Measurements from ENCODE around the gene CAMK1D.

Gene CAMK1D

DNA sequence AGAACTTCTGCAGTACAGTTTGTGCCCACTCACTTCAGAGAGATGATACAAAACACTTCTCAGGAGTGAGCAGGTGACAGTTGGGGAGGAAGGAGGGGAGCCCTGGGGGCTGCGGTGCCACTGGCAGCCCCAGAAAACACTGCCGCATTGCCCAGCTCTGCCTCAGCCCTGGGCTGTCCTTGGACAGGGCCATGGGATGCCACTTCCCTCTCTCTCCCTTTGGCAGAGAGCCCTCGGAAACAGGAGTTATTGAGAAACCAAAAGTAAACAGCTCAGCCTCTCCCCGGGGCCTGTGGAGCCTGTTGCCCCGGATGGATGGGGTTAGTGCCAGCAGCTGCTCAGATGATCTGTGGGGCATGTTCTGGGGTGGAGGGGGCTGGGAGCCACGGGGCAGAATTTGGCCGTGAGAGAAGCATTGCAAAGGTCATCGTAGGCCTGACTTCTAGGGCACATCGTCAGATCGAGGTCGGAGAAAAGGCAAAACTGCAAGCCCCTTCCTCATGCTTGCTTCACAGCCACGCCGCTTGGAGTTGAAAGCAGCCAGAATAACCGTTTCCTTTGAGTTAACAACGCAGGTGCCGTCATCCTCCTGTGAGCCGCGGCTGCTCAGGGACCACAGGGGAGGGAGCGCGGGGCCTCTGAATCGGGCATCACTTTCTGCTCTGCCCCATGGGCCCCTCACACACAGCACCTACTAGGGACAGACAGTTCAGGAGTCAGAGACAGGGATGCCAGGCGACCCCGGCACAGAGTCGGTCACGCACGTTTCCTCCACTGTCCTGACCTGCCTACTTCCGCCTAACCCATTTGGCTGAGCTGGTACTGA lies 256.4 kb downstream of the CAMK1D start:
- DNase-seq = peak; percentile 69

DNA sequence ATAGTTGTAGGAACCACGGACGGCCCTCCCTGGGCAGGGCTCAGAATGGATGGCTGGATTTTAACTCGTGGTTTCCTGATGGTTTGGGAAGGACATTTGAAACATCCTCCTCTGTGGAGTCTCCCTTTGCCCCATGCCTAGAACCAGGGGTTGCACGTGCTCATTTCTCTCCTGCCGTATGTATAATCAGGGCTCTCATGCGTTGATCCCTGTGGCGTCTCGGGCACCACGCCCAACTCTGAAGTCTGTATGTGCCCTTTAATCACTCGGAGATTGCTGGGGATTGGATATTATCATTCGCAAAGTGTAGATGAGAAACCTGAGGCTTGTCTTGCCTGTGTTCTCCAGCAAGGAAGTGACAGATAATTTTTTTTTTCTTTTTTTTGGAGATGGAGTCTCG lies 257.1 kb downstream of the CAMK1D start:
- DNase-seq = peak; percentile 78

DNA sequence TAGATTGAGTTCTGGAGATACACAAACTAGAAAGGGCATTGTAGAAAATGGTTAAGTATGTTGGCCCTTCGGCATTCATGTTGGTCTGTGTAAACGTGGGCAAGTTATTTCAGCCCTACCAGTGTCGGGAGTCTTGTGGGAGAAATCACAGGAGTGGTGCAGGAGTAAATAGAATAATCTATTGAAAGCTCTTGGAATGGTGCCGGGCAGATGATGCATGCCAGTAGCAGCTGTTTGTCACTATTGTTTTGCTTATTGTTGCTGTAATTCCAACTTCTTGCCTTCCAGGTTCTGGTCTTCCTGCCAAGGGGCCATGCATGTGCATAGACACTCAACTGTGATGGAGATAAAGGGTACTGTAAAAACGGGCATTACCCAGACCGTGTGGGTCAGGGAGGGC lies 259.4 kb downstream of the CAMK1D start:
- peak; percentile 19 for DNase-seq

DNA sequence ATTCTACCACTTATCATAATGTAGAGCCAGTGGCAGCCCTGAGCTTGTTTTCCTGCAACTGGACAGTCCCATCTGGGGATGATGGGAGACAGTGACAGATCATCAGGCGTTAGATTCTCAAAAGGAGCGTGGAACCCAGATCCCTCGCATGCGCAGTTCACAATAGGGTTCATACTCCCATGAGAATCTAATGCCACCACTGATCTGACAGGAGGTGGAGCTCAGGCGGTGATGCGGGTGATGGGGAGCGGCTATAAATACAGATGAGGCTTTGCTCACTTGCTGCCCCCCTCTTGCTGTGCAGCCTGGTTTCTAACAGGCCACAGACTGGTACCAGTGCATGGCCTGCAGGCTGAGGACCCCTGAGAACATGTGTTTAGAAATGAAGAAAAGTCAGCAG lies 260.1 kb downstream of the CAMK1D start:
- DNase-seq = no peak

DNA sequence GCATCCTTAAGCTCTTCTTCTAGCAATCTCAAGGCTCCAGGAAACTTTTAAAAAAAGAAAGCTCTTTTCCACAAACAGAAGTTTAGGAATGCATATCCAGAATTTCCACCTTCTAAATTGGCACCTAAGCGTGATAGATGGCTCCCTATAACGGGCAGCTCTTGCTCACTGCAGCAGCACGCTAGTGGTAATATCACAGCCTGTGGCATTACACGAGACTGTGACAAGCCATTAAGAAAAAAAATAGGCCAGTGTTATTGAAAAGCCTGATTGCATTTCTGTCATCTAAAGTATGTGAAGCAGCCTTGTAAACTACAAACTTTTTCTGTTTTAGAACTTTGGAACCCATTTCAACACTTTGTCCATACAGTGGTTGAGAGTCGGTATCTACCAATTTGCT lies 263.8 kb downstream of the CAMK1D start:
- no peak for DNase-seq

DNA sequence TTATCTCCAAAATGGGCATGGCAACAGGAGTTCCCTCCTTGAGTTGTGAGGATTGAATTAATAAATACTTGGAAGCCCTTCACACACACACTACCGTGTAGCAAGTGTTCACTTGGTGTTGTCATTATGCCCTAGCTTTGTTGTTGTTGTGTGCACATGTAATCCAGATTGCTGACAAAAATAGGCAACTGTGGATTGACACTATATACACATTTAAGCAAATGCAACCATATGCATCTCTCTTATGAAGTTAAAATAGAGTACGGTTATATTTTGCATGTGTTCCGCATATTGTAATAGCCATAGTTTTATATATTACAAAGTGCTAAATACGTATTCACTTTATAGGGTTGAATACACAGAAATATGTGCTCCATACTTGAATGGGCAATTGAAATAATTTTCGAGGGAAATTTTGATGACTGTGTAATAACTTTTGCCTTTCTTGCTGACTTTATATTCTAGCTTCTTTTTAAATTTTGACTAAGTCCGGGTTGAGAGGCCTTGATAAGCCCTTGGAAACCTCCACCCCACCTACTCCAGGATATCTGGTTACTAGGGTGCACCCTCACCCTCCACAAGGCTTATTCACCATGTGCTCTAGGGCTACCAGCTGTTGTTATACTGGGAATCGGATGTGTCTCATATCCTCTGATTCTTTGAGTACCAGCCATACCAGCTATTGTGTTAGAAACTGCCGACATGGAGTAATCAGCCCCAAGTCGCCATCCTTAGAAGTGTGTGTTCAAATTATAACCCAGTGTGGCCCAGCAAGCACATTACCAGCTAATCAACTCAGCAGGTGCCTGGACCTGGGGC lies 265.0 kb downstream of the CAMK1D start:
- no peak for DNase-seq

DNA sequence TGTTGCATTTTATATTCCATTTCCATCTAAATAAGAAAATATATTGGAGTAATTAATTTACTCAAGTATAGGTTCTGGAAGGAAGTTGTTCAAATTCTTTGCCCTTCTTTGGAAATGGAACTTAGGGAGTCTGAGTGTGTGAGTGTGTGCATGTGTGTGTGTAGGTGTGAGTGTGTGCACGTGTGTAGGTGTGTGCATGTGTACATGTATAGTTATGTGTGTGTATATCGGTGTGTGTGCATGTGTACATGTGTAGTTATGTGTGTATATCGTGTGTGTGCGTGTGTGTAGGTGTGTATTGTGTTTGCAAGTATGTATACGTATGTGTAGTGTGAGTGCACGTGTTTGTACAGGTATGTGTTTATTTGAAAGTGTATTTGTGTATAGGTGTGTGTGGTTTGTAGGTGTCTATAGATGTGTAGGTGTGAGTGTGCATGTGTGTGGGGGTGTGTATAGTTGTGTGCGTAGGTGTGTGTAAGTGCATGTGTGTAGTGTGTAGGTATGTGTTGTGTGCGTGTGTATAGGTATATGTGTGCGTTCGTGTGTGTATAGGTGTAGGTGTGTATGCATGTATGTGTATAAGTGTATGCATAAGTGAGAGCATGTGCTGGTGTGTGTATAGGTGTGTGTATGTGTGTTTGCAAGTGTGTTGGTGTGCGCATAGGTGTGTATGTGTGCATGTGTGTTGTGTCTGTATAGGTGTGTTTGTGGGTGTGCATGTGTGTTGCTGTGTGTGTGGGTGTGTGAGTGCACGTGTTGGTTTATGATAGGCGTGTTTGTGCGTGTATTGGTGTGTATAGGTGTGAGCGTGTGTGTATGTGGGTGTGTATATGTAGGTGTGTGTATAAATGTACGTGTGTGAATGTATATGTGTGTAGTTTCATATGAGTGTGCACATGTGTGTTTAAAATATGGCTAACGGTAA lies 266.2 kb downstream of the CAMK1D start:
- DNase-seq = no peak

DNA sequence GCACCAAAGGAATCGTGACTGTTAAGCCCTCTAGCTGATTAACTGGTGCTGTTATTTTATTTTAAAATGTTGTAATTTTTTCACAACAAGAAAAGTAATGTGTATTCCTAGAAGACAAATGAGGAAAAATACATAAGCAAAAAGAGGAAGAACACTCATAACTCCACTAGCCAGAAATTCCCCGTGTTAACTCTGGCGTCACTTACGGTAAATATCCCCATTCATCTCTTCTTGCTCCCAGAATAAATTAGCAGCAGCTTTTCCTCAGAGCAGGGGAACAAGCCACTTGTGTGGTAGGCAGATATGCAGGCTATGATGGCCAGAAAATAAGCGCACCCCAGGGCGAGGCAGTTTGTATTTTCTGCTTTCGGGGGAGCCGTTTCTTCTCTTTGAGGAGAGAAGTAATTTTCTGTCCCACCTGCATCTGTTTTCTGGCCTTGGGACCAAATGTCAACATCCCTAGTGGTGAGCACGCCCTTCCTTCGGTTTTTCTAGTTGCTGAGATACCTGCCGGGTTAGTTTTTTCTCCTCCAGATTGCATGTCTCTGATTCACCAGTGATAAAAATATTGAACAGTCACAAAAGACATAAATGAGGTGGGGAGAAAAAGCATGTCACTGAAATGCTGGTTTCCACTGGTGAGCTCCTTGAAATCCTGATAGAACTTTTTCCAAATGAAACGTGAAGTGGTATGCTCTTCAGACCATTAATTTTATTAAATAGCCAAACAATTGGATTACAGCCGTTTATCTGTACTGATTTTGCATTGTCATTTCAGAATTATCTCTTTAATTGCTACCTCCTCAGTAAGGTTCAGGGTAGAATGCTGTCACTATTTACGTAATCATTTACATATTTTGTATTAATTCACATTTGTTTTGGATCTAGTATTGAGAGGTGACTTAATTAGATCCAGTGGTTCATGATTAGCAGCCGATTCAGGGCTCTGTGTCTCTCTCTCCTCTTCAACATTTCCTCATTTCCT lies 268.1 kb downstream of the CAMK1D start:
- no peak for DNase-seq

DNA sequence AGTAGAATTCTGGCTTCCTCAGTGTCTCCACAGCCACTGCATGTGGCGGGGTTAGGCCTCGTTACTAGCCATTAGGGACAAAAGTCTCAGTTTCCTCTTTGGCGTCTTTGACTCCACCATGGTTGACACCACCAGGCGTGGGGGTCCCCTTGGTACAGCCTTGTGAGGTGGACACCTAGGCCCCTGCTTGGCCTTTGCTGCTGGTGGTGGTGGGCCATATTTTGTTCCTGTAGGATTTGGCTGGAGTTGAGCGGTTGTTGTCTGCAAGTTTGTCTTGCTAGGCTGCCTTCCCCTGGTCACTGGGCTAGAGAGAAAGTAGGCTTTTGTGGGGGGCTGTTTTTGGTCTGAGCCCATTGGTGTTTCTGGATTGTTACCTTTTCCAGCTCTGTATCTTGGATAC lies 272.7 kb downstream of the CAMK1D start:
- DNase-seq = no peak

DNA sequence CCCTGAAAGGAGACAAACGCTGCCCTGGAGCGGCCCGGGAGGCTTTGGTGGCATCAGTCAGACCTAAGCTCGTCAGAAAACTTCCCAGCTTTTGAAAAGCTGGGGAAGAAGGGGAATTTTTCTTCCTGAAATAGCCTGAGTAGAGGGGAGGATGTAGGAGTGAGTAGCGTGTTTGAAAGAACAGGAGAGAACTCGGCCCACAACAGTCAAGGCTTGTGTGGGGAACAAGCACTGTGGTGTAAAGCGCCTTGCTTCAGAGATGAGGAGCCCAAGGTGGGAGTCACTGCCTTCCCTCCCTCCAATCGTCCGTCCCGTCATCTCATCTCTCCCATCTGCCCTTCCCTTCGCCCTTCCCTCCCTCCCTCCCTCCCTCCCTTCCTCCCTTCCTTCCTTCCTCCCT lies 273.3 kb downstream of the CAMK1D start:
- no peak for DNase-seq

DNA sequence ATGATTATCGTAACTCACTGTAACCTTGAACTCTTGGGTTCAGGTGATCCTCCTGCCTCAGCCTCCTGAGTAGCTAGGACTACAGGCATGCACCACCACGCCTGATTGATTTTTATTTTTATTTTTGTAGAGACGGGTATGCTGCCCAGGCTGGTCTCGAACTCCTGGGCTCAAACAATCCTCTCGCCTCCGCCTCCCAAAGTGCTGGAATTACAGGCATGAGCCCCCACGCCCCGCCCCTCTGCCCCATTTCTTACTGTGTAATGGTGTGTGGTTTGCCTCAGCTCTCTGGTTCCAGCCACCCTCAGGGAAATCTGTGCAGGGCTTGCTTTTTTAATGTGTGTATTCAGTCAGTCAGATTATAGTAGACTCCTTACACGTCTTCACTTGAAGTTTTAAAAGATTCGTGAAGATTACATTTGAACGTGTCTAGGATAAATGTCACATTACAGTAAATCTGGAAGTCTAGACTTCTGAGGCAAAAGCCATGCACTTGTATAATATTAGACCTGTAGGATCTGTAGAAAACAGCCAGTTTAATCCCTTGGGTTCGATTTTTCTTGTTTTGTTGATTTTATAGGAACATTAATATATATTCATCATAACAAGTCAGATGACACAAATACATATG lies 276.2 kb downstream of the CAMK1D start:
- DNase-seq = no peak

DNA sequence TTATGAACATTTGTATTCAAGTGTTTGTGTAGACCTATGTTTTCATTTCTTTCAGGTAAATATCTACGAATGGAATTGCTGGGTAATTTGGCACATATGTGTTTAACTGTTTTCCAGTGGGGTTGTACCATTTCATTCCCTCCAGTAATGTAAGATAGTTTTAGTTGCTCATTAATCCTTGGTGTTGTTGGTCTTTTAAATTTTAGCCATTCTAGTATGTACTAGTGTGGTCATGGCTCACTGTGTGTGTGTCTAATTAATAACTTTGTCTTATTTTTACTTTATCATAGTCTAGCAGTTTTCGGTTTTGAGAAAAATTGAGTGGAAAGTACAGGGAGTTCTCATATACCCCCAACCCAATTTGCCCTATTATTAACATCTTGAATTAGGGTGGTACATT lies 278.8 kb downstream of the CAMK1D start:
- no peak for DNase-seq

DNA sequence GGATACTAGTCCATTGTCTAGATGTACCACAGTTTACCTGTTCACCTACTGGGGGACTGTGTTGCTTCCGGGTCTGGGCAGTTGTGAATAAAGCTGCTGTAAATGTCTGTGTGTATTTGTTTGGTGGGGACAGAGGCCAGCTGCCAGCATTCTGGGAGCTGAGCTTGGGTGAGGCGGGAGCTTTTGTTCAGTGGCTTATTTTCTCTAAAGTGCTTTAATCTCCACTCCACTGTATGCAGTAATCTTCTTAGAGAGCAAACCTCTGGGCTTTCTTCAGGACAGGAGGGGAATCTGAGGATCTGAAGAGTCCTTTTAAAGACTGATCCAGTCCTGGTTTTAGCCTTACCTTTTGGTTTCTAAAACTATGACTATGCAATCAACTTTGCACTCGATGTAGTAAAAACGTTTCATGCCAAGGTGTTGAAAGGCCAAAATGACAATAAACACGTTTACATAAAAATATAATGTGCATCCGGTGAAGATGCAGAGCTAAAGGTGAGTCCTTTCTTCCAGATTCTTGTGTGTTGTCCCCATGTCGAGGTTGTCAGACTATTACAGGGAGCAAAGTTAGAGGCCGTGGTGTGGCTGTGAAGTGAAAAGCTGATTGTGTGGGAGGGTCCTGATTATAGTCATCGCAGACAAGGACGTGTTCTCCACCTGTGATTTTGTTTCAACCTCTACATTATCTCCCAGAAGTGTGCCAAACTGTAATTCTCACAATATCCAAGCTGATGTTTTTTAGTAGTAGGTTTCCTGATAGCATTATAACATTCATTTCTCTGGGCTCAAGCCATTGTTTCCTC lies 279.8 kb downstream of the CAMK1D start:
- peak; percentile 52 for DNase-seq

DNA sequence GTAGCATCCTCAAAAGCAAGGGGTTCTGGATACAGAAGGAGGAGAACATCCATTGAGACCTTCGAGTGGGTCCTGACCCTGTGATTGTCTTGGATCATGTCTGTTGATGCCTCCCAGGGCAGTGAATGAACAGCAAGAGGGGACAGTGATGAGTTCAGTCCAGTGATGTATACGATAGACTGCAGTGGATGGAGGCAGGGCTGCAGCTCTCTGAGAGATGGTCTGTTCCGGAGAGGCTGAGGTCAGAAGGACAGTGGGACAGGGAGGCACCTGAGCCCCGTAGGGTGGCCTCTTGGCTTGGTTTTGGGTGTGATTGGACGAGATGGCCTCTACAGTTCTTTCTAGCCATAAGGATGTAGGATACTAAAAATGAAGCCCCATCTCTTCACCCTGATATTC lies 280.4 kb downstream of the CAMK1D start:
- DNase-seq = no peak

DNA sequence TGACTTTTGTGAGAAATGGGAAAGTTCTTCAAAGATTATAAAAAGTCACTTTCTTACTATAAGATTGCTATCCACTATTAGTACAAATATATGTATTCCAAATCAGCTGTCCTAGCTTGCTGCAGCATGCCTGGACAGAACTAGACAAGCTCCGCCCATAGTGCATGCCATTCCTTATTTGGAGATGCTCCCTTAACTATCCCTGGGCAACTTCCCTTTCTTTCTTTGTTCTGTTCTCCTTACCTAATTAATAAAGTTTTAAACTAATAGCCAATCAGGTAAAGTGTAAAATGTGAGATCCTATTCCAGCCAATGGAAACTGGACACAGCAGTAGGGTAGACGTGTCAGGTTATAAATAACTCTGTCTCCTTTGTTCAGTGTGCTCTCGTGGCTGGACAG lies 281.9 kb downstream of the CAMK1D start:
- no peak for DNase-seq

DNA sequence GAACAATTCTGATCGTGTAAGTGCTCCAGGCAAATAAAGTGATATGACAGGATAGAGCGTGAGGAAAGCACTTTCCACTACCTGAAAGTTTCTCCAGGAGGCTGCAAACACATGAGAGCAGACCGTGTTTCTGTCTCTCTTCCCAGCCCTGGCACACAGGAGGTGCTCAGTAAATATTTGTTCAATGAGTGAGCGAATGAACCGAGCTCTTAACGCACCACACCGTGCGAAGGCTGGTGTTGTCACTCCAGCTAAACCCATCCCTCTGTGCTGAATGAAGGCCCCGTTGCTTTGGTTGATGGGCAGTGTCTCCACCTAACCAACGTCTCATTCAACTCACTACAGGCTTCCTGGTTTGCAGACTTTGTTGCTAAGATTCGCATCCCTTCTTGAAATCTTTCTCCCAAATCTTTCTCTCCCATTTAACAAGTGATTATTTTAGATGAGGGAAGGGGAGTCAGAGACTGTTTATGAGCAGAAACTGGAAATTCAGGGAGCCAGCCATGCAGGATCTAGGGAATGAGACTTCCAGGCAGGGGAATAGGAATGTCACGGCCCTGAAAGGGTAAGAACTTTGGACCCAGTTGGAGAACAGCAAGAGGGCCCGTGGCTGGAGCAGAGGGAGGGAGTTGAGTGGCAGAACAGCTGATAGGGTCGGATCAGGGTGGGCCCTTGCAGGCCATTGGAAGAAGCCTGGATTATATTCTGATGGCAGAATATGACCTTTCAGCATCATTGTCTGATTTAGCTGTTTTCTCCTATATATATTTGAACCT lies 282.6 kb downstream of the CAMK1D start:
- peak; percentile 53 for DNase-seq

DNA sequence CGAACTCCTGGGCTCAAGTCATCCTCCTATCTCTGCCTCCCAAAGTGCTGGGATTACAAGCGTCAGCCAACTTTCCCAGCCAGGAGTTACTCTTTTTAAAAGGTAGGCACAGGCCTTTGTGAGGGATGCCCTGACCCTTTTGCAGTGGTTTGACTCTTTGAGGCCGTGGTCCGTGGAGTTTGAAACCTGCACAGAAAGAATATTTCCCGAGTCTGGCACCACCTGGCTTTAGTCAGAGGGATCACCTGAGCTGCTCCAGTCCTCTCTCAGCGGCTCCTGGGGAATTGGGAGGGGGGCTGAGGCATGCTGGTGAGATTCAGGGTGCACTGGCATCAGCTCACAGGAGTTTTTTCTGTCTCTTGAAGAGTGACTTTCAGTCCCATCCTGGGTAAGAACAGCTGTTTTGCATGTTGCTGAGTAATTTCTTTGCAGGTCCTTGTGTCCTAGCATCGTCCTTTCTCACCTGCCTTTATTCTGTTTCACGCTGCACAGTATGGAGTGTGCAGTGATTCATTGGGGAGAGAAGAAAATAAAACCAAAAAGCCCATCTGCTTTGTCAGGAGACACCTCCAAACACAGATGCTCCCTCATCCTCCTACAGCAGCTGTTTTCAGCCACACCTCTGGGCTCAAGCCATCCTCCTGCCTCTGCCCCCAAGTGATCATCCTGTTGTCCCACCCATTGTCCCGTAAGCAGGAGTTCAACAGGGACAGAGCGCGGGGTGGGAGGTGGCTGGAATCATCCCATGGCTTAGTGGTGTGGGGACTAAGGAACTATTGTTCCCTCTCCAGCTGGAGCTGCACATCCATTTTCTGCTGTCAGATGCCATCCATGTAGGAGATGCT lies 284.7 kb downstream of the CAMK1D start:
- DNase-seq = no peak

DNA sequence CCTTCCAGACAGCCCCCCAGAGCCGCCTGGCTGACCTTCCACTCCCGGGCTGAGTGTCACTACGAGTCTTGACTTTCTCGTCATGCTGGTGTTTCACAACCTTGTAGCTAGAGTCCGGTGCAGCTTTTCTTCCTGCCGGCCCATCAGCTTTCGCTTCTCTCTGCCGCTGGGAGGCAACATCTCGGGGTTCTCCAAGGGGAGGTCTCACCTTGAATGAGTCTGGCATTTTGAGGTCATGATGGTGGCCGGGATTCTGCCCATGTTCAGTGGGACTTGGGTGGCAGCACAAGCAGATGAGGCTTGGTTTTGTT lies 285.2 kb downstream of the CAMK1D start:
- no peak for DNase-seq

DNA sequence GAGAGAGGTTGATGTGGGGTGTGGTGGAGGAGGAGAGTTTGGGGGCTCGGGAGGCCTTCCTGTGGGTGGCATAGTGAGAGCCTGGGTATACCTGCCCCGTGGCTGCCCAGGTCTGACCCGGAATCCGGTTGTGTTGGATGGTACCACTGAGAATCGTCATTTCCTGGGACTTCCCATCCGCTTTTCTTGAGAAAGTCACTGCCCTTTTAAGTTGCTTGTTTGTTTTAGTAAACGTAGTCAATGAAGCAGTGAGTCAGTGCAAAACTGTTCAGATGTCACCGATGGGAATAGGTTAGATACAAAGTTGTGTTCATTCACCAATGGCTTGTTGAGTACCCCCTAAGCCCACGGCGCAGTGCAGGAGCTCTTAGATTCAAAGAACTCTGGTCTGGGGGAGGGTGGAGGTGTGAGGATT lies 285.8 kb downstream of the CAMK1D start:
- no peak for DNase-seq

Data from COR-L47 (cell line).